ENCODE measurements around the gene LHFPL3.

- TF ChIP-seq, protein P1, sequence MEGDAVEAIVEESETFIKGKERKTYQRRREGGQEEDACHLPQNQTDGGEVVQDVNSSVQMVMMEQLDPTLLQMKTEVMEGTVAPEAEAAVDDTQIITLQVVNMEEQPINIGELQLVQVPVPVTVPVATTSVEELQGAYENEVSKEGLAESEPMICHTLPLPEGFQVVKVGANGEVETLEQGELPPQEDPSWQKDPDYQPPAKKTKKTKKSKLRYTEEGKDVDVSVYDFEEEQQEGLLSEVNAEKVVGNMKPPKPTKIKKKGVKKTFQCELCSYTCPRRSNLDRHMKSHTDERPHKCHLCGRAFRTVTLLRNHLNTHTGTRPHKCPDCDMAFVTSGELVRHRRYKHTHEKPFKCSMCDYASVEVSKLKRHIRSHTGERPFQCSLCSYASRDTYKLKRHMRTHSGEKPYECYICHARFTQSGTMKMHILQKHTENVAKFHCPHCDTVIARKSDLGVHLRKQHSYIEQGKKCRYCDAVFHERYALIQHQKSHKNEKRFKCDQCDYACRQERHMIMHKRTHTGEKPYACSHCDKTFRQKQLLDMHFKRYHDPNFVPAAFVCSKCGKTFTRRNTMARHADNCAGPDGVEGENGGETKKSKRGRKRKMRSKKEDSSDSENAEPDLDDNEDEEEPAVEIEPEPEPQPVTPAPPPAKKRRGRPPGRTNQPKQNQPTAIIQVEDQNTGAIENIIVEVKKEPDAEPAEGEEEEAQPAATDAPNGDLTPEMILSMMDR (IDR thresholded peaks at IDR 0.05; ENCODE audit: extremely low read depth in 1 of 2, insufficient read depth in 1 of 2, low read depth in 1 of 2, low read length in 2 of 2), result no peak
- TF ChIP-seq POLR2A (IDR thresholded peaks at IDR 0.05; ENCODE audit: low read depth, low read length) (no peak), EZH2 (IDR thresholded peaks at IDR 0.05; ENCODE audit: borderline replicate concordance, low read depth, low read length, severe bottlenecking) (no peak), FOS (IDR thresholded peaks at IDR 0.05; ENCODE audit: borderline replicate concordance, insufficient read depth, low read length) (no peak), POLR2AphosphoS5 (IDR thresholded peaks at IDR 0.05; ENCODE audit: insufficient read depth, low read depth, low read length) (no peak)
Observed at GRCh38 chr7:104652865-104653264, 324.5 kb downstream of the LHFPL3 start.

All from endothelial cell of umbilical vein (primary cell).